GM12892 (cell line): ENCODE measurements around the gene SUGCT.

Experiments
- POLR2A ChIP-seq: IDR thresholded peaks from 2 replicates; pipeline ENCODE4 v1.6.1; 2011; ENCODE audit warnings: low read depth, low read length, control low read depth
- POLR2AphosphoS5 ChIP-seq: IDR thresholded peaks from 2 replicates; pipeline ENCODE4 v1.6.1; 2011; ENCODE audit warnings: low read depth, low read length, control low read depth
- TAF1 ChIP-seq: IDR thresholded peaks from 2 replicates; pipeline ENCODE4 v1.6.1; 2011; ENCODE audit warnings: low read depth, mild to moderate bottlenecking, control low read depth, low read length, borderline replicate concordance

- no peak for TF ChIP-seq POLR2A
- TF ChIP-seq TAF1: no peak
- TF ChIP-seq POLR2AphosphoS5: no peak
Observed at GRCh38 chr7:40527723-40528122, 392.9 kb downstream of the SUGCT start.
